Measurements from ENCODE around the gene MCRIP1.

DNA sequence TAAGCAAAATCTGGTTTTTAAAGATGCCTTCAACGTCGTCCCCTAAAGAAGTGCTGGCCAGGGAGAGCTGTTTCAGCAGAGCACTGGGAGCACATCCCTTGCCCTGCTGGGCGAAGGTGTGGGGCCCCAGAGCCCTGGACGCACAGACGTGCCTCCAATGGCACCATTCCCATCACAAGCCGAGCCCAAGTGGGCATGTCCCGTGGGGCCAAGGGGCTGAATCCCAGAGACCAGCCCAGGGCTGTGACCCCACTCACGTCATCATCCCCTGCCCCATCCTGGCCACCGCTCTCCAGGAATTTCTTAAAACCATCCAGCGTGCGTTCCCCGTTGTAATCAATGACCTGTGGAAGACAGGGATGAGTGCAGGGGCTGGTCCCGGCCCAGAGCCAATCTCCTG is 11.8 kb upstream of the MCRIP1 start:
- TF ChIP-seq, protein P1, sequence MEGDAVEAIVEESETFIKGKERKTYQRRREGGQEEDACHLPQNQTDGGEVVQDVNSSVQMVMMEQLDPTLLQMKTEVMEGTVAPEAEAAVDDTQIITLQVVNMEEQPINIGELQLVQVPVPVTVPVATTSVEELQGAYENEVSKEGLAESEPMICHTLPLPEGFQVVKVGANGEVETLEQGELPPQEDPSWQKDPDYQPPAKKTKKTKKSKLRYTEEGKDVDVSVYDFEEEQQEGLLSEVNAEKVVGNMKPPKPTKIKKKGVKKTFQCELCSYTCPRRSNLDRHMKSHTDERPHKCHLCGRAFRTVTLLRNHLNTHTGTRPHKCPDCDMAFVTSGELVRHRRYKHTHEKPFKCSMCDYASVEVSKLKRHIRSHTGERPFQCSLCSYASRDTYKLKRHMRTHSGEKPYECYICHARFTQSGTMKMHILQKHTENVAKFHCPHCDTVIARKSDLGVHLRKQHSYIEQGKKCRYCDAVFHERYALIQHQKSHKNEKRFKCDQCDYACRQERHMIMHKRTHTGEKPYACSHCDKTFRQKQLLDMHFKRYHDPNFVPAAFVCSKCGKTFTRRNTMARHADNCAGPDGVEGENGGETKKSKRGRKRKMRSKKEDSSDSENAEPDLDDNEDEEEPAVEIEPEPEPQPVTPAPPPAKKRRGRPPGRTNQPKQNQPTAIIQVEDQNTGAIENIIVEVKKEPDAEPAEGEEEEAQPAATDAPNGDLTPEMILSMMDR (IDR thresholded peaks at IDR 0.05; ENCODE audit: control extremely low read depth in 1 of 3, insufficient read depth in 1 of 3, low read depth in 1 of 3, low read length in 3 of 3) = no peak
- no peak for TF ChIP-seq RXRA (IDR thresholded peaks at IDR 0.05; ENCODE audit: insufficient read depth, low read depth, low read length)
- TF ChIP-seq EGR1 (IDR thresholded peaks at IDR 0.05; ENCODE audit: borderline replicate concordance, low read depth, low read length) = no peak
- TF ChIP-seq ZNF274 (IDR thresholded peaks at IDR 0.05; ENCODE audit: borderline replicate concordance, extremely low read depth, low read length) = no peak
- TF ChIP-seq TAF1 (IDR thresholded peaks at IDR 0.05; ENCODE audit: low read depth, low read length) = no peak
- TF ChIP-seq POLR2AphosphoS5 (IDR thresholded peaks at IDR 0.05; ENCODE audit: low read depth, low read length) = no peak
- TF ChIP-seq CHD2 (IDR thresholded peaks at IDR 0.05; ENCODE audit: low read length) = no peak
- TF ChIP-seq RAD21 (IDR thresholded peaks at IDR 0.05 in 1 of 2, conservative IDR thresholded peaks at IDR 0.05 in 1 of 2; ENCODE audit: low read depth in 2 of 2, low read length in 2 of 2) = no peak
- TF ChIP-seq SUZ12 (IDR thresholded peaks at IDR 0.05; ENCODE audit: low read length) = no peak
- no peak for TF ChIP-seq RFX5 (IDR thresholded peaks at IDR 0.05; ENCODE audit: borderline replicate concordance, low read depth, low read length)
- TF ChIP-seq ATF2 (IDR thresholded peaks at IDR 0.05; ENCODE audit: low read length) = no peak

Measured in H1 (cell line).